Rectal smooth muscle tissue (tissue), 1 donor: ENCODE data around the gene SLC35A1.

Experiments
- H3K27ac ChIP-seq: one replicate; pipeline ENCODE4 v1.7.0; 2013; ENCODE audit warnings: low read depth, low read length, inconsistent platforms
- H3K27me3 ChIP-seq: one replicate; pipeline ENCODE4 v1.7.0; 2013; ENCODE audit warnings: low read length; ENCODE audit not compliant: control insufficient read depth, insufficient read depth
- H3K36me3 ChIP-seq: one replicate; pipeline ENCODE4 v1.7.0; 2013; ENCODE audit warnings: low read length; ENCODE audit not compliant: control insufficient read depth, insufficient read depth
- H3K4me1 ChIP-seq: one replicate; pipeline ENCODE4 v1.7.0; 2013; ENCODE audit warnings: low read length; ENCODE audit not compliant: control insufficient read depth, insufficient read depth
- H3K4me3 ChIP-seq: one replicate; pipeline ENCODE4 v1.7.0; 2013; ENCODE audit warnings: low read length
- H3K9ac ChIP-seq: one replicate; pipeline ENCODE4 v1.7.0; 2013; ENCODE audit warnings: low read length

Gene SLC35A1

GRCh38 chr6:87538510-87539260 lies 65.9 kb downstream of the SLC35A1 start:
- Histone ChIP-seq H3K27ac (no peak overlapping the region), H3K36me3 (peaks cover 5% of the 10 kb centered on the region), H3K4me3 (no peak overlapping the region), H3K9ac (no peak overlapping the region), H3K4me1 (no peaks in the 10 kb centered on the region), H3K27me3 (no peaks in the 10 kb centered on the region)

GRCh38 chr6:87539554-87539953 lies 66.8 kb downstream of the SLC35A1 start:
- no peak overlapping the region for H3K9ac ChIP-seq
- H3K27me3 ChIP-seq: no peaks in the 10 kb centered on the region
- H3K27ac ChIP-seq: no peak overlapping the region
- H3K4me3 ChIP-seq: no peak overlapping the region
- H3K36me3 ChIP-seq: peaks cover 5% of the 10 kb centered on the region
- H3K4me1 ChIP-seq: no peaks in the 10 kb centered on the region

GRCh38 chr6:87540539-87540938 lies 67.8 kb downstream of the SLC35A1 start:
- Histone ChIP-seq H3K4me3 (no peak overlapping the region), H3K27ac (no peak overlapping the region), H3K9ac (no peak overlapping the region), H3K27me3 (no peaks in the 10 kb centered on the region), H3K4me1 (no peaks in the 10 kb centered on the region), H3K36me3 (peaks cover 5% of the 10 kb centered on the region)

- no peaks in the 10 kb centered on the region for H3K4me1 ChIP-seq
- no peak overlapping the region for H3K4me3 ChIP-seq
- H3K27ac ChIP-seq: no peak overlapping the region
- H3K9ac ChIP-seq: no peak overlapping the region
- peaks cover 5% of the 10 kb centered on the region for H3K36me3 ChIP-seq
- no peaks in the 10 kb centered on the region for H3K27me3 ChIP-seq
Measured at GRCh38 chr6:87541041-87541440, 68.3 kb downstream of the SLC35A1 start.

- Histone ChIP-seq H3K4me1 (no peaks in the 10 kb centered on the region), H3K9ac (no peak overlapping the region), H3K27me3 (no peaks in the 10 kb centered on the region), H3K4me3 (no peak overlapping the region), H3K36me3 (peaks cover 5% of the 10 kb centered on the region), H3K27ac (no peak overlapping the region)
Measured at GRCh38 chr6:87541744-87542143, 69.0 kb downstream of the SLC35A1 start.

- no peak overlapping the region for H3K9ac ChIP-seq
- H3K36me3 ChIP-seq: peaks cover 5% of the 10 kb centered on the region
- no peak overlapping the region for H3K4me3 ChIP-seq
- H3K27me3 ChIP-seq: no peaks in the 10 kb centered on the region
- no peaks in the 10 kb centered on the region for H3K4me1 ChIP-seq
- H3K27ac ChIP-seq: no peak overlapping the region
Measured at GRCh38 chr6:87543696-87544473, 71.1 kb downstream of the SLC35A1 start.

- Histone ChIP-seq H3K27me3 (no peaks in the 10 kb centered on the region), H3K4me1 (no peaks in the 10 kb centered on the region), H3K9ac (no peak overlapping the region), H3K4me3 (no peak overlapping the region), H3K36me3 (peaks cover 5% of the 10 kb centered on the region), H3K27ac (no peak overlapping the region)
Measured at GRCh38 chr6:87544474-87544735, 71.6 kb downstream of the SLC35A1 start.

GRCh38 chr6:87551799-87552198 lies 79.0 kb downstream of the SLC35A1 start:
- H3K9ac ChIP-seq: no peak overlapping the region
- no peaks in the 10 kb centered on the region for H3K4me1 ChIP-seq
- peaks cover 12% of the 10 kb centered on the region for H3K36me3 ChIP-seq
- no peak overlapping the region for H3K4me3 ChIP-seq
- H3K27me3 ChIP-seq: no peaks in the 10 kb centered on the region
- no peak overlapping the region for H3K27ac ChIP-seq

- Histone ChIP-seq H3K27me3 (no peaks in the 10 kb centered on the region), H3K4me1 (no peaks in the 10 kb centered on the region), H3K4me3 (no peak overlapping the region), H3K36me3 (peaks cover 12% of the 10 kb centered on the region), H3K9ac (no peak overlapping the region), H3K27ac (no peak overlapping the region)
Measured at GRCh38 chr6:87553159-87553765, 80.5 kb downstream of the SLC35A1 start.

- Histone ChIP-seq H3K4me1 (no peaks in the 10 kb centered on the region), H3K4me3 (no peak overlapping the region), H3K36me3 (peaks cover 14% of the 10 kb centered on the region), H3K9ac (no peak overlapping the region), H3K27me3 (no peaks in the 10 kb centered on the region), H3K27ac (no peak overlapping the region)
Measured at GRCh38 chr6:87555506-87555905, 82.7 kb downstream of the SLC35A1 start.

GRCh38 chr6:87558446-87558845 lies 85.7 kb downstream of the SLC35A1 start:
- Histone ChIP-seq H3K27ac (no peak overlapping the region), H3K4me1 (no peaks in the 10 kb centered on the region), H3K27me3 (no peaks in the 10 kb centered on the region), H3K4me3 (no peak overlapping the region), H3K36me3 (peaks cover 21% of the 10 kb centered on the region), H3K9ac (no peak overlapping the region)

GRCh38 chr6:87561017-87561416 lies 88.2 kb downstream of the SLC35A1 start:
- H3K9ac ChIP-seq: no peak overlapping the region
- no peak overlapping the region for H3K27ac ChIP-seq
- no peaks in the 10 kb centered on the region for H3K27me3 ChIP-seq
- H3K4me3 ChIP-seq: no peak overlapping the region
- H3K36me3 ChIP-seq: peaks cover 10% of the 10 kb centered on the region
- H3K4me1 ChIP-seq: no peaks in the 10 kb centered on the region
